Epithelial cell of proximal tubule (primary cell): Measurements from ENCODE around the gene ALOXE3. TPM values are rescaled to one million over a fixed set of nuclear protein-coding genes. Genes with fewer than 3 reads are reported as not detected.

ENCODE experiments used
- DNase-seq: peaks from one replicate; pipeline ENCODE4 v3.0.0-alpha.2; 2011; ENCODE audit warnings: low read depth
- H3K4me3 ChIP-seq: 2 replicates; pipeline ENCODE4 v1.5.1; 2011; ENCODE audit warnings: low read depth, mild to moderate bottlenecking, low read length
- total RNA-seq: library from RNA; depleted of rRNA; stranded (reverse); fragments of >200 nt; gene quantifications from 2 replicates; pipeline ENCODE4 v1.2.3, GENCODE V29; 2015
- TF ChIP-seq, protein P1 (sequence below): conservative IDR thresholded peaks from 2 replicates; pipeline ENCODE4 v1.5.1; 2012; ENCODE audit warnings: low read depth, mild to moderate bottlenecking, low read length

Gene ALOXE3
- total RNA-seq, 1 donor from 2014 or later = not detected

DNA sequence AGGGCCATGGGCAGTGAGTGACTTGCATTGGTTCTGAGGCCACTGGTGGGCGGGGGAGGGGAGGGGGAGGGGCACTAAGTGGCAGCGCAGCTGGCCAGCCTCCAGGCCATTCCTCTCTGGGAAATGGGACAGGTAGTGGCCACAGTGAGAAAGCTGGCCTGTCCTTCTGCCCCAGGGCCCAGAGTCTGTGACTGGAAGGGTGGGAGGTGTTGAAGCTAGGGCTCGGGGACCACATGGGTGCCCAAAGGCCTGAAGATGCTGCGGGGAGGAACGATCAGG is 30.4 kb downstream of the ALOXE3 start:
- H3K4me3 ChIP-seq = no peak overlapping the region
- TF ChIP-seq, protein P1, sequence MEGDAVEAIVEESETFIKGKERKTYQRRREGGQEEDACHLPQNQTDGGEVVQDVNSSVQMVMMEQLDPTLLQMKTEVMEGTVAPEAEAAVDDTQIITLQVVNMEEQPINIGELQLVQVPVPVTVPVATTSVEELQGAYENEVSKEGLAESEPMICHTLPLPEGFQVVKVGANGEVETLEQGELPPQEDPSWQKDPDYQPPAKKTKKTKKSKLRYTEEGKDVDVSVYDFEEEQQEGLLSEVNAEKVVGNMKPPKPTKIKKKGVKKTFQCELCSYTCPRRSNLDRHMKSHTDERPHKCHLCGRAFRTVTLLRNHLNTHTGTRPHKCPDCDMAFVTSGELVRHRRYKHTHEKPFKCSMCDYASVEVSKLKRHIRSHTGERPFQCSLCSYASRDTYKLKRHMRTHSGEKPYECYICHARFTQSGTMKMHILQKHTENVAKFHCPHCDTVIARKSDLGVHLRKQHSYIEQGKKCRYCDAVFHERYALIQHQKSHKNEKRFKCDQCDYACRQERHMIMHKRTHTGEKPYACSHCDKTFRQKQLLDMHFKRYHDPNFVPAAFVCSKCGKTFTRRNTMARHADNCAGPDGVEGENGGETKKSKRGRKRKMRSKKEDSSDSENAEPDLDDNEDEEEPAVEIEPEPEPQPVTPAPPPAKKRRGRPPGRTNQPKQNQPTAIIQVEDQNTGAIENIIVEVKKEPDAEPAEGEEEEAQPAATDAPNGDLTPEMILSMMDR = no peak
- no peak for DNase-seq

DNA sequence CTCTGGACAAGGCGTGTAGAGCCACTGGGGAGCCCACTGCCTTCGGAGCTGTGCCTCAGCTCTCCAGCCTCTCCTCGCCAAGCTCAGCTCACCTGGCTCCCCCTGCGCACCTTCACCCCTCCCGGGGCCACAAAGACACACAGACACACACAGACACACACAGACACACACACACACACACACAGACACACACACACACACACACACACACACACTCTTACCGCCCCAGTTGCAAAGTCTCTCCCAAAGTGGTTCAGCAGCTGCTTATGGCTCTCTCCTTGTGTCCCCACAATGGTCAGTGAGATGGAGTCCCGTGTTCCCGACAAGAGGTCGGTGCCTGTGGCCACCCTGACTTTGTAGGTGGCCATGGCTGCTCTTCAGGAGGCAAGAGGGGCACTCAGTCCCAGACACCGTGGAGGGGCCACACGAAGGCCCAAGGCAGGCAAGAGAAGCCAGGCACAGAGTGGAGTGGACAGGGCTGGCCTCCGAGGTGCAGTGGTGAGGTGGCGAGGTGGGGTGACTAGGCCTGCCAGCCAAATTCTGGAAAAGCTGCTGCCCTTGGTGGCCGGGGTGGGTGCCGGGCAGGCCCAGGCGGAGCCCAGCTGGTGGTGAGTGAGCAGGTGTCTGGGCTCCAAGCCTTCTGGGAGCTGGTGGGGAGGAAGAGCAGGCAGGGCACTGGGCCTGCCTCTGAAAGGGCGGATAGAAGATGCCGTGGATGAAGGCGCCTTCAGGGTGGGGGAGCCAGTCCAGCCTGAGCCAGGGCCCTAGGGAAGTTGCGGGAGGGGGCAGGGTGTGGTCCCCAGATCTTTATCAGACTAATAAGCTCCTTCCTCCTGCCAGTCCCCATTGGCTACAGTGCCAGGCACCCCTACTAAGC is 31.0 kb downstream of the ALOXE3 start, which contains the start of gene ALOX12B:
ALOX12B (minus strand) TSS at position 642 of the 877 bp plus-strand sequence; CDS start at position 368, 274 bp downstream.
- no peak for DNase-seq
- TF ChIP-seq, protein P1 = no peak
- no peak within 1 kb of the TSS for H3K4me3 ChIP-seq

DNA sequence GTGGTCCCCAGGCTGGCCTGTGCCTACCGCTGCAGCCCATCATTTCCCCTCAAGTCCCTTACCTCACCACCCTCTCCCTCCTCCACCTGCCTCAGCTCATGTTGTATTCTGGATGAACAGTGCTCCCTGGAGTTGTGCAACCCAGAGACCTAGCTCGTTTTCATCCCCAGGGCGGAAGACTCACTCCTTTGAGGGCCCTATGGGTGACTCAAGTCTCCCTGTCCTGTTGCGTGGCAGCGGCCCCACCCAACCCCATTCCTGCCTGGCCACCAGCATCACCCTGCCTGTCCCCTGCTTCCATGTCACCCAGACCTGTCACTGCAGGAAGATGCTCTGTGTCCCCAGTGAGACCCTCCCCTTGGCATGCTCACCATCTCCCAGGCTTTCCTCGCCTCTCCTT is 34.1 kb downstream of the ALOXE3 start:
- TF ChIP-seq, protein P1 = no peak
- H3K4me3 ChIP-seq = no peak overlapping the region
- DNase-seq = no peak

- H3K4me3 ChIP-seq = no peak overlapping the region
- TF ChIP-seq, protein P1 = no peak
These were observed 36.0 kb downstream of the ALOXE3 start for GRCh38 chr17:8082292-8082691.

DNA sequence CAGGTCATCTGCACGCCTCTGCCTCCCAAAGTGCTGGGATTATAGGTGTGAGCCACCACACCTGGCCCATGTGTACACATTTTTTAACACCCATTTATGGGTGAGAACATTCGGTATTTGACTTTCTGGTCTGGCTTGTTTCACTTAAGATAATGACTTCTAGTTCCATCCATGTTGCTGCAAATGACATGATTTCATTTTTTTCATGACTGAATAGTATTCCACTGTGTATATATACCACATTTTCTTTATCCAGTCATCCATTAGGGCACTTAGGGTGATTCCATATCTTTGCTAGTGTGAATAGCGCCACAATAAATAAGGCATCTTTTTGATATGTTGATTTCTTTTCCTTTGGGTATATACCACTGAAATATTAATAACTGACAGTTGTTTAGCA is 36.4 kb downstream of the ALOXE3 start:
- H3K4me3 ChIP-seq = no peak overlapping the region
- no peak for DNase-seq
- TF ChIP-seq, protein P1 = no peak

More at GRCh38 chr17:8082292-8082691, 36.0 kb downstream of the ALOXE3 start:
- no peak for DNase-seq

- no peak for DNase-seq
- no peak overlapping the region for H3K4me3 ChIP-seq
These were observed 37.5 kb downstream of the ALOXE3 start for GRCh38 chr17:8080799-8081219.

More at GRCh38 chr17:8080799-8081219, 37.5 kb downstream of the ALOXE3 start:
- TF ChIP-seq, protein P1 = no peak
